GM19240 (cell line): Measurements from ENCODE around the gene STPG1.

Source experiments
- DNase-seq: peaks from one replicate; pipeline ENCODE4 v3.0.0; 2011; ENCODE audit warnings: low spot score; ENCODE audit not compliant: insufficient read length

Gene STPG1

GRCh38 chr1:24392982-24393650 is 20.5 kb downstream of the STPG1 start:
- no peak for DNase-seq

GRCh38 chr1:24392604-24392946 is 21.0 kb downstream of the STPG1 start:
- no peak for DNase-seq

- no peak for DNase-seq
These were observed 21.5 kb downstream of the STPG1 start for GRCh38 chr1:24391882-24392603.

- DNase-seq: no peak
These were observed 22.4 kb downstream of the STPG1 start for GRCh38 chr1:24390924-24391782.

- DNase-seq: no peak
These were observed 24.3 kb downstream of the STPG1 start for GRCh38 chr1:24389231-24389678.

- no peak for DNase-seq
These were observed 25.2 kb downstream of the STPG1 start for GRCh38 chr1:24388331-24388885.

- DNase-seq: no peak
These were observed 25.9 kb downstream of the STPG1 start for GRCh38 chr1:24387636-24388175.

- DNase-seq: no peak
These were observed 26.7 kb downstream of the STPG1 start for GRCh38 chr1:24386931-24387330.

- no peak for DNase-seq
These were observed 27.3 kb downstream of the STPG1 start for GRCh38 chr1:24386241-24386640.

- no peak for DNase-seq
These were observed 28.2 kb downstream of the STPG1 start for GRCh38 chr1:24385160-24385940.

GRCh38 chr1:24384251-24385090 is 29.1 kb downstream of the STPG1 start:
- peak; percentile 72 for DNase-seq

- no peak for DNase-seq
These were observed 30.1 kb downstream of the STPG1 start for GRCh38 chr1:24383381-24383940.

GRCh38 chr1:24382165-24382577 is 31.4 kb downstream of the STPG1 start:
- no peak for DNase-seq

GRCh38 chr1:24381256-24381655 is 32.3 kb downstream of the STPG1 start:
- no peak for DNase-seq

GRCh38 chr1:24380508-24380907 is 33.1 kb downstream of the STPG1 start:
- DNase-seq: no peak

GRCh38 chr1:24379733-24380315 is 33.8 kb downstream of the STPG1 start:
- DNase-seq: no peak

- no peak for DNase-seq
These were observed 38.4 kb downstream of the STPG1 start for GRCh38 chr1:24374891-24375786.

GRCh38 chr1:24373710-24374109 is 39.9 kb downstream of the STPG1 start:
- DNase-seq: no peak
